Stimulated activated CD4-positive, alpha-beta T cell treated with anti-CD3 and anti-CD28 coated beads, Interleukin-15, amount 100 ng/mL, for 1 hour (primary cell): ENCODE measurements around the gene MPV17L.
"Not testable (repeated sequence)": the region's sequence is repeated elsewhere in the genome, so short reads cannot be mapped to it uniquely, and the experiment has no call there.

Experiments
- DNase-seq, 2 donors: peaks; one replicate each; pipeline ENCODE4 v3.0.0-alpha.2; 2020; ENCODE audit warnings: low read depth in 1 of 2, low spot score in 1 of 2

The MPV17L gene

DNA sequence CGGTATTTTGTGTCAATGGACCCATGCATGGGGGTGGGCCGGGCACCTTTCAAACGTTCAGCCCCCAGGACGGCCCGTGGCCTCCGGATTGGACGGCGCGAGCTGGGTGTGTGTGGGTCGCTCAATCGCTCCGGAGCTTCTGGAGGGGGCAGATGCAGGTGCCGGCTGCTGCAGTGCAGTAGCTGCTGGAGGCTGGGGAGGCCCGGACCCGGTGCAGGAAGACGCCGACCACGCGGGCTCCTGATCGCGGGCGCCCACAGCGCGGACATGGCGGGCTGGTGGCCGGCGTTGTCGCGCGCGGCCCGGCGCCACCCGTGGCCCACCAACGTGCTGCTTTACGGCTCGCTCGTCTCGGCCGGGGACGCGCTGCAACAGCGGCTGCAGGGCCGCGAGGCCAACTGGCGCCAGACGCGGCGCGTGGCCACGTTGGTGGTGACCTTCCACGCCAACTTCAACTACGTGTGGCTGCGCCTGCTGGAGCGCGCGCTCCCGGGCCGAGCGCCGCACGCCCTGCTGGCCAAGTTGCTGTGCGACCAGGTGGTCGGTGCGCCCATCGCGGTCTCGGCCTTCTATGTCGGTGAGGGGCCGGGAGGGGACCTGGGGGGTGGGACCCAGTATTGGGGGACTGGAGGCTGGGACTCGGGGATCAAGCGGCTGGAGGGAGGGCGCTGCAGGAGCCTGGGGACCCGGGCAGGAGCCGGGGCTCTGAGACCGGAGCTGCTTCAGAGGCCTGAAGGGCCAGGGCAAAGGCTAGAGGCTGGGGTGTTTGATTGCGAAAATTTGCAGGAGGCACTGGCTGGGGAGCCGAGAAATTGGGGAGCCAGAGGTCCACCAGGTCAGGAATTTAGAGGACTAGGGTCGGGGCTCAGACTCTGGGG is at the start of gene MPV17L:
TSS of gene MPV17L (plus strand) at position 124 of the 878 bp plus-strand sequence. CDS start at position 268, 144 bp downstream.
- not testable (repeated sequence) for DNase-seq

- not testable (repeated sequence) for DNase-seq
Observed at GRCh38 chr16:15348721-15349120, 46.8 kb upstream of the MPV17L start.

DNA sequence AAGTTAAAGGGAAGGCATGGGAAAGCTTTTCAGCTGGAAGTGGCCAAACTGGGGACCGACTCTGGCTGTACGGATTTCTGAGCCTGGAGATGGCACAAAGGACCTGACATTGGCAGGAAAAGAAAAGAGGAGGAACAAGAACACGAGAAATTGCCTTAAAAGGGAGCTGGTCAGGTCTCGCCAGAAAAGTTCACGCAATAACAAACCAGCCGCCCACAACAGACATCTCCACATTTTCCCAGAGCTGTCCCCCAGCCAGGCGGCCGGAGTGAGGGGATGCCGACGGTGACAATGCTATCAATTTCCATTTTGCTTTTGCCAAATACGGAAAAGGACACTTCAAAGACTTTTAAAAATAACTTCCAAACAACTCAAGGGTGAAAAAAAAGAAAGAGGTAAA is 44.3 kb upstream of the MPV17L start:
- not testable (repeated sequence) for DNase-seq

- not testable (repeated sequence) for DNase-seq
Observed at GRCh38 chr16:15351745-15352144, 43.8 kb upstream of the MPV17L start.

GRCh38 chr16:15352852-15353251 is 42.7 kb upstream of the MPV17L start:
- not testable (repeated sequence) for DNase-seq

DNA sequence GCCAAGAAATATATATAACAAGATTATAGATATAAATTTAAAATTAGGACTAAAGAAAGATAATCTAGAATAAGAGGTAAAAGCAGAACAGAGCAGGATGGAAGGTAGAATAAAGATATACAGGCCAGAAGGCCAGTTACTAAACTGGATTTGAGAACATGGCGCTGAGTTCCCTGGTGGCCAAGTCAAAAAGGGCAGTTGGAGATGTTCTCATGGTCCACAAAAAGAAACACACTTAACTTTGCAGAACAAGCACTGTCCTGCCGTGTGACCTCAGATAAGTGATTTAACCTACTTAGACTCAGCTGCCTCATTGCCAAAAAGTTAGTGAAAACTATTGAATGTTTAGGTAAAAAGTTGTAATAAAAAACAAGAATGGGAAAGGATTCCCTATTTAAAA is 40.7 kb upstream of the MPV17L start:
- not testable (repeated sequence) for DNase-seq

DNA sequence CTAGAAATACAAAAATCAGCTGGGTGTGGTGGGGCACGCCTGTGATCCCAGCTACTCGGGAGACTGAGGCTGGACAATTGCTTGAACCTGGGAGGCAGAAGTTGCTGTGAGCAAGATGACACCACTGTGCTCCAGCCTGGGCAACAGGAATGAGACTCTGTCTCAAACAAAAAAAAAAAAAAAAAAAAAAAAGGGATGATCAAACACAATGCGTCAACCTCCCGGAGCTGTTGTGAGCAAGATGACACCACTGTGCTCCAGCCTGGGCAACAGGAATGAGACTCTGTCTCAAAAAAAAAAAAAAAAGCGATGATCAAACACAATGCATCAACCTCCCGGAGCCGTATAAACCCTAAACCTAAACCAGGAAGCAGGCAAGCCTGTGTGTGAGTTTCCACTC is 38.1 kb upstream of the MPV17L start:
- not testable (repeated sequence) for DNase-seq

DNA sequence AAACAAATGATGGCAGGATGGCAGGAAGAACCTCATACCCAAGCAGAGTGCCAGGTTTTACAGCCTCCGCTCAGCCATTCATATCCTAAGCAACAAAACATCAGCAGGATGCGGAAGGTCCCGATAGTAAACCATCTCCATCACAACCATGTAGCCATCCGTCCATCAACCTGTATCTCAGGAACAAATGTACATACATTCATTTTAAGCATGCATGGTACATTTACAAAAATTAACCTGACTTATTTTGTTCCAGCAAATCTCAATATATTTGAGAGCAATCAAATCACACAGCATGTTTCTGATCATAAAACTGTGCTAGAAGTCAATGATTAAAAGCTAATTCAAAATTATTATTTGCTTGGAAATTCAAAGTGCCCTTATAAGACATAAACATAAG is 17.4 kb upstream of the MPV17L start, which contains the start of gene NPIPA5:
TSS of gene NPIPA5 (minus strand) at position 101 of the 400 bp plus-strand sequence. CDS start at position 101, 0 bp downstream.
- not testable (repeated sequence) for DNase-seq

DNA sequence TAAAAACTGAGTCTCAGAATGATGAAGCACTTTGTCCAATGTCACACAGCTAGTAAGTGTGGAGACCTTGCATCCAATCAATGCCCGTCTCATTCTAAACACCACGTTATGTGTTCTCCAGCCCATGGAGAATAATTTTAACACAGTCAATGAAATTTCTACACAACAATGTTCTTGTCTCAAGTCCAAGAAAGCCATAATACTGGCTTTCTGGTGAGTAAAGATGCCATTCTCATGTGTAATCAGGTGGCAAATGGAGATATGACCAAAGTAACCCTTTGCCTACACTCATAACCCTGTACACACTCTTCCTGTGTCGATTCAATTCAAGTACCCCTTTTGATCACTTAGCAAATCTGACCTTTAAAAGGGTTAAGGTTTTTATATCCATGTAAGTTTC is 12.7 kb upstream of the MPV17L start:
- not testable (repeated sequence) for DNase-seq

GRCh38 chr16:15388060-15388459 is 7.5 kb upstream of the MPV17L start:
- DNase-seq: not testable (repeated sequence)

GRCh38 chr16:15389916-15390315 is 5.6 kb upstream of the MPV17L start:
- not testable (repeated sequence) for DNase-seq

DNA sequence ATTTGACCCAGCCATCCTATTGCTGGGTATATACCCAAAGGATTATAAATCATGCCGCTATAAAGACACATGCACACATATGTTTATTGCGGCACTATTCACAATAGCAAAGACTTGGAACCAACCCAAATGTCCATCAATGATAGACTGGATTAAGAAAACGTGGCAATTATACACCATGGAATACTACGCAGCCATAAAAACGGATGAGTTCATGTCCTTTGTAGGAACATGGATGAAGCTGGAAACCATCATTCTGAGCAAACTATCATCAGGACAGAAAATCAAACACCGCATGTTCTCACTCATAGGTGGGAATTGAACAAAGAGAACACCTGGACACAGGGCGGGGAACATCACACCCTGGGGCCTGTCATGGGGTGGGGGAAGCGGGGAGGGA is 2.5 kb upstream of the MPV17L start:
- not testable (repeated sequence) for DNase-seq

DNA sequence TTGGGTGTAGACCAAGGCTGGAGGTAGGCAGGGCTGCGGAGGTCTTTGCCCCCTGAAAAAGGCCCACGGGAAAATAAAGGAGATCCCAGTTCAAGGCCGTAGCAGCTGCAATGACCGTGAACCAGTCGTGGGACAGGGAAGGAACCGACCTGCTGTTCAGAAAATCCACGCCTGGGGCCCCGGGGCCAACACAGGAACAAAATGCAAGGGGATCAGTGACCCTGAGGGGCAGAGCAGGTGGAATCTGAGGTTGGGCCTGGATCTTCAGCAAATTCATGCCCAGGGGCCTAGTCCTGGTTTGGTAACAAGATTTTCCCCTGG is 915 bp downstream of the MPV17L start:
- not testable (repeated sequence) for DNase-seq

DNA sequence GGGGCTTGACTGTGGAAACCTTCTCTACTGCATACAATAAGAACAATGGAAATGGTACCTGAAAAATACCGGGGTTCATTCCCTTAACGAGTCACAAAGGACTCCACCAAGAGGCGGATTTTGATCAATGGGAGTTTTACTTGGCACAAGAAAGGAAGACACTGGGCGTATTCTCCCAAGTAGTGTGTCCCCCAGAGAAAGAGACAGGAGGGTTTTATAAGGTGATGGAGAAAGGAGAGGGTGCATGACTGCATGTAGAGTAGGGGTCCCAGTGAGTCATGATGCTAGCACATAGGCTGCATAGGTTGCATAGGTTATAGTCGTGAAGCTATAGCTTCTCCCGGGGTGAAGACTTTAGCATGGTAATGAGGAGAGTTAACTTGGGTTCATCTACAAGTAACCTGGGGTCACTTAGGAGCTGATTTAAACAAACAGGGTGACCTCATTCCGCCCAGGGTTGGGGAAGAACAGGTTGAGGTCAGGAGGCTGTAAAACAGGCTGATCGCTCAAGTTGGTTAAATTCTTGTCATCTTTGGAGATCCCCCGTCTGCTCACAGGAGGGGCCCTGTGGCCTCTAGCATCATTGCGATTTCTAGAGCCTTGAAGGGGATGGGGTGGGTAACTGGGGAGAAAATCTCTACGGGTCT is 1.5 kb downstream of the MPV17L start:
- no peak for DNase-seq

DNA sequence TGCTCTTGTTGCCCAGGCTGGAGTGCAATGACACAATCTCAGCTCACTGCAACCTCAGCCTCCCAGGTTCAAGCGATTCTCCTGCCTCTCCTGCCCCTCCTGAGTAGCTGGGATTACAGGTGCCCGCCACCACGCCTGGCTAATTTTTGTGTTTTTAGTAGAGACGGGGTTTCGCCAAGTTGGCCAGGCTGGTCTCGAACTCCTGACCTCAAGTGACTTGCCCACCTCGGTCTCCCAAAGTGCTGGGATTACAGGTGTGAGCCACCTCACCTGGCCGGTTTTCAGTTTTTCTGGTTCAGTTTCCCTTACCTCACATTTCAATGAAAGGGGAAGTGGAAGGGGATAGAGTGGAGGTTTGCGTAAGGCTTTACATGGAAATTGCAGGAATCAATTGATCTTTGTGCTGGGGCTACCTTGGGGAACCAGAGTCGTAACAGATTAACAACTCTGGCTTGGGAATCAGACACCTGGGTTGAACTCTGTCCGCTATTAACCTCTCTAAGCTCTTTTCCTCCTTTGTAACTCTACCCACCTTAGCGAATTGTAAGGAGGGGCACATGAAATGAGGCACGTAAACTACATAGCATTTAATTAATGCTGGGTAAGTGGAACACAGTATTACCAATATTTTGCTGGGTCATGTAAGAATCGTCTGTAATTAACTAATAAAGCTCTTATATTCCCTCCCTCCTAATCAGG is 3.2 kb downstream of the MPV17L start:
- DNase-seq: no peak

- DNase-seq: no peak
Observed at GRCh38 chr16:15399317-15399716, 3.8 kb downstream of the MPV17L start.

- not testable (repeated sequence) for DNase-seq
Observed at GRCh38 chr16:15400314-15400713, 4.8 kb downstream of the MPV17L start.

GRCh38 chr16:15401972-15402371 is 6.4 kb downstream of the MPV17L start:
- DNase-seq: no peak

- no peak for DNase-seq
Observed at GRCh38 chr16:15403392-15403995, 7.9 kb downstream of the MPV17L start.

GRCh38 chr16:15404091-15404490 is 8.5 kb downstream of the MPV17L start:
- not testable (repeated sequence) for DNase-seq

DNA sequence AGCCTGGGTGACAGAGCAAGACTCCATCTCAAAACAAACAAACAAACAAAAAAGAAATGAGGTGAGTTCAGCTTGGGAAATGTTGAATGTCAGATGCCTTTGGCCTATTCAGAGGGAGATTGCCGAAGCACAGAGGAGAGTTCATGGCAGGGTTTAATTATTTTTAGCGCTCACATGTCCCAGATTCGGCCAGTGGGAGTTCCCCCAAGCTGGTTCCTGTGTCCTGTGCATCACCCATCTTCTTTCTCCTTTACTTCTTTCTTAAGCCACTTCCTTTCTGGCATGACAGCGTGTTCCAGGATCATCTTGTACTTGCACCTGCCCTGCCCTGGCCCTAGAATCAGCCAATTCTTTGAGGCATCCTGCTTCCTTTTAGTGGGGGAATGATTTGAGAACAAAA is 9.2 kb downstream of the MPV17L start:
- DNase-seq: no peak
